GM12878 (cell line): Measurements from ENCODE around the gene DCDC2C. TPM values are rescaled to one million over a fixed set of nuclear protein-coding genes. Genes with fewer than 3 reads are reported as not detected.

Experiments used
- ATAC-seq: fragments of 200-7000 bp; cut with Tn5 transposase; 3 replicates; pipeline ENCODE4 v1.9.1; 2020; ENCODE audit warnings: mild to moderate bottlenecking, moderate library complexity
- BruUV-seq: library from RNA; stranded (reverse); fragments of 400-500 nt; replicated peaks from 2 replicates; lab custom pipeline; 2021; lab: Mats Ljungman, UMichigan
- CTCF ChIA-PET: fragments of 300-600 bp; sonication (Branson Sonifier 250); formaldehyde crosslinking; extraction: SDS; loops from one replicate; lab custom pipeline; 2021; ENCODE audit warnings: inconsistent platforms; lab: Yijun Ruan, JAX
- POLR2A ChIA-PET: fragments of 350-600 bp; formaldehyde crosslinking; extraction: SDS; loops from one replicate; lab custom pipeline; 2021; ENCODE audit warnings: inconsistent platforms; lab: Charles Lee
- RAD21 ChIA-PET: fragments of 300-600 bp; sonication (Branson Sonifier 250); formaldehyde crosslinking; loops from one replicate; lab custom pipeline; 2023; ENCODE audit warnings: antibody characterized with exemption; ENCODE audit not compliant: unreplicated experiment; lab: Charles Lee
- SMC1A ChIA-PET: fragments of 300-600 bp; sonication (Branson Sonifier 250); formaldehyde crosslinking; loops from one replicate; lab custom pipeline; 2023; ENCODE audit not compliant: unreplicated experiment, uncharacterized antibody; lab: Charles Lee
- DNase-seq: peaks from one replicate; pipeline ENCODE4 v3.0.0-alpha.2; 2011; ENCODE audit warnings: low read depth, low spot score
- FAIRE-seq: peaks from 3 replicates; lab custom pipeline; 2011; peaks lifted over from hg19 to GRCh38; lab: Jason Lieb, UNC
- H2AFZ ChIP-seq: 2 replicates; pipeline ENCODE4 v1.6.0; 2011; ENCODE audit warnings: low read depth, low read length, control low read depth; ENCODE audit not compliant: control insufficient read depth
- H3K27ac ChIP-seq: 2 replicates; pipeline ENCODE4 v1.5.1; 2011; ENCODE audit warnings: control low read depth; ENCODE audit not compliant: control insufficient read depth, insufficient read depth
- H3K27me3 ChIP-seq, 2 experiments: replicated peaks in 1 of 2; 2 replicates each; pipeline versions ENCODE4 v1.6.0 to v1.6.1; 2011; ENCODE audit warnings: low read length in 1 of 2; ENCODE audit not compliant: control insufficient read depth in 2 of 2, insufficient read depth in 2 of 2
- H3K36me3 ChIP-seq, 2 experiments: 2 replicates each; pipeline ENCODE4 v1.5.1; 2011; ENCODE audit warnings: low read length in 1 of 2; ENCODE audit not compliant: control insufficient read depth in 2 of 2, insufficient read depth in 2 of 2
- H3K4me1 ChIP-seq: 2 replicates; pipeline ENCODE4 v1.6.1; 2011; ENCODE audit warnings: mild to moderate bottlenecking, low read length, moderate library complexity, mixed read lengths; ENCODE audit not compliant: control insufficient read depth, insufficient read depth
- H3K4me2 ChIP-seq: 2 replicates; pipeline ENCODE4 v1.6.0; 2011; ENCODE audit warnings: control low read depth; ENCODE audit not compliant: control insufficient read depth, insufficient read depth
- H3K4me3 ChIP-seq: fragments of 200-600 bp; sonication (generic); 2 replicates; pipeline ENCODE4 v1.5.1; 2016
- H3K79me2 ChIP-seq: 2 replicates; pipeline ENCODE4 v1.6.0; 2011; ENCODE audit warnings: low read length; ENCODE audit not compliant: control insufficient read depth, insufficient read depth
- H3K9ac ChIP-seq: 2 replicates; pipeline ENCODE4 v1.8.0; 2011; ENCODE audit warnings: low read length, control low read depth, mixed read lengths; ENCODE audit not compliant: control insufficient read depth, insufficient read depth
- H3K9me3 ChIP-seq: replicated peaks from 3 replicates; pipeline ENCODE4 v1.5.1; 2011; ENCODE audit warnings: mild to moderate bottlenecking, low read length; ENCODE audit not compliant: control insufficient read depth, insufficient read depth
- H4K20me1 ChIP-seq: 2 replicates; pipeline ENCODE4 v1.6.0; 2011; ENCODE audit not compliant: control insufficient read depth, insufficient read depth
- BMI1 ChIP-seq: fragments of 450-650 bp; IDR thresholded peaks from 2 replicates; pipeline ENCODE4 v1.6.1; 2016; ENCODE audit warnings: mild to moderate bottlenecking, moderate library complexity, borderline replicate concordance
- CREB1 ChIP-seq: IDR thresholded peaks from 2 replicates; pipeline ENCODE4 v1.6.1; 2012; ENCODE audit warnings: low read depth, mild to moderate bottlenecking, inconsistent platforms
- HDAC2 ChIP-seq: fragments of 200-600 bp; sonication (generic); IDR thresholded peaks from 2 replicates; pipeline ENCODE4 v1.6.1; 2017
- JUND ChIP-seq: IDR thresholded peaks from 2 replicates; pipeline ENCODE4 v1.6.1; 2012; ENCODE audit warnings: low read depth, mild to moderate bottlenecking, low read length, improper control_type of control experiment, moderate library complexity
- MTA3 ChIP-seq: IDR thresholded peaks from 2 replicates; pipeline ENCODE4 v1.6.1; 2012; ENCODE audit warnings: low read length, inconsistent platforms, borderline replicate concordance
- RB1 ChIP-seq: fragments of 450-650 bp; formaldehyde crosslinking; IDR thresholded peaks from 2 replicates; pipeline ENCODE4 v1.6.1; 2017; ENCODE audit warnings: mild to moderate bottlenecking, borderline replicate concordance
- WGBS: methylation state at CpG from one replicate; pipeline ENCODE4 v1.1.6; 2016; ENCODE audit warnings: low lambda C conversion rate; ENCODE audit not compliant: insufficient replicate concordance, insufficient coverage; ENCODE audit errors: missing lambda C conversion rate; 5-methylcytosine and 5-hydroxymethylcytosine counted together
- in situ Hi-C: fragments of 300-500 bp; cut with MboI; formaldehyde crosslinking; loops from 9 replicates; pipeline ENCODE4 v1.14.3; 2018; ENCODE audit warnings: mixed read lengths
- intact Hi-C: fragments of 100-400 bp; cut with micrococcal nuclease; formaldehyde crosslinking; loops from one replicate; pipeline ENCODE4 v1.14.2; 2022; ENCODE audit not compliant: unreplicated experiment
- polyA plus RNA-seq, 11 experiments: library from polyadenylated mRNA; depleted of rRNA in 4 of 11; unstranded in 6 of 11; stranded (reverse) in 5 of 11; fragments of >200 nt; fragmentation: Nextera tagmentation in 4 of 11; fragmentation: Illumina TruSeq in 1 of 11; extraction: Ambion mirVana in 4 of 11; extraction: Trizol in 1 of 11; gene quantifications; 1 replicate in 1 of 11; 2 replicates in 10 of 11; pipeline versions ENCODE4 v1.2.1 to v1.2.3, GENCODE V29; 2011 to 2016; ENCODE audit warnings: inconsistent platforms in 2 of 11, missing spikeins in 2 of 11, low read depth in 1 of 11
- total RNA-seq, 4 experiments: library from RNA; depleted of rRNA in 3 of 4; stranded (reverse); fragments of >200 nt in 3 of 4; fragmentation: Illumina TruSeq in 1 of 4; extraction: Trizol in 1 of 4; gene quantifications; 2 replicates each; pipeline versions ENCODE4 v1.2.1 to v1.2.3, GENCODE V29; 2013 to 2021
- TF ChIP-seq, protein P1 (sequence below): fragments of 450-650 bp; IDR thresholded peaks from 2 replicates; pipeline ENCODE4 v1.6.1; 2017; ENCODE audit warnings: antibody characterized with exemption, mild to moderate bottlenecking, moderate library complexity

The DCDC2C gene
- total and polyA plus RNA-seq, 10 of the 15 experiments (the other 5 are each of a cell fraction or from before 2014, with no cell fraction given): not detected

DNA sequence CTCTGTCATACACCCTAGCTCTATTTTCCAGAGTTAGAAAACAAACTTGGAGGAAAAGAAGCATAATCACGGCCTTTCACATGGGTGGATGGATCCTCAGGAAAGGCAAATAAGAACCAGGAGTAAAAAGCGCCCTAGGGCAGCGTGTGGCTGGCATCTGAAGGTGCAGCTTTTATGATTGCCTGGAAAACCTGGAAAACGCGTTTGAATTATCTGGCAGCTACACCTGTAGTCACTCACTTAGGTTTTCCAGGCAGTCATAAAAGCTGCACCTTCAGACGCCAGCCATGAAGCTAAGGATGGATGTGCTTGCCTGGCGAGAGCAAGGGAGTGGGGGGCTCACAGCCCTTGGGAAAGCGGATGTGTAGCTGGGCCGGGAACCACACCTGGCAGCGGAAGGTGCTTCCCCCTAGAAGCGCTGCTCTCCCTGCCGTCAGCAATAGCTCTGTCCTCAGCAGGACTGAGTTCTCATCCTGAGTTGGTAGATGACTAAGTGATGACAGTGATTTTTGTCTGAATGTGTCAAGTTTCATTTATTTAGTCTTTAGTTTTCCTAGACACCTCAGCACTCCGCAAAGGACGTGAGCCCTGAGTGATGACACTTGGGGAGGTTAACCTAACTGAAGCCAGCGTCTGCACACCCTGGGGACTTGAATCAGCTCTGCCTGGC, 82.0 kb downstream of the DCDC2C start:
- ATAC-seq (no peak), FAIRE-seq (no peak), DNase-seq (no peak)
- 49% methylated on average over 15 of the region's 15 CpGs for WGBS
- intact Hi-C loops (no loop called here), in situ Hi-C loops (no loop called here)
- no peak overlapping the region for H2AFZ ChIP-seq
- CTCF ChIA-PET: interaction anchor here (0.6 to 2.4 kb wide), 2 partner anchors 21 to 57 kb away, joined by 3 to 12 read pairs; no protein-coding TSS in a partner anchor
- H3K36me3 ChIP-seq: no peaks in the 10 kb centered on the region
- H3K4me1 ChIP-seq: no peaks in the 10 kb centered on the region
- H3K9me3 ChIP-seq: no peaks in the 10 kb centered on the region
- H4K20me1 ChIP-seq: no peaks in the 10 kb centered on the region
- H3K4me2 ChIP-seq: no peak overlapping the region
- TF ChIP-seq BMI1: no peak
- TF ChIP-seq, protein P1, sequence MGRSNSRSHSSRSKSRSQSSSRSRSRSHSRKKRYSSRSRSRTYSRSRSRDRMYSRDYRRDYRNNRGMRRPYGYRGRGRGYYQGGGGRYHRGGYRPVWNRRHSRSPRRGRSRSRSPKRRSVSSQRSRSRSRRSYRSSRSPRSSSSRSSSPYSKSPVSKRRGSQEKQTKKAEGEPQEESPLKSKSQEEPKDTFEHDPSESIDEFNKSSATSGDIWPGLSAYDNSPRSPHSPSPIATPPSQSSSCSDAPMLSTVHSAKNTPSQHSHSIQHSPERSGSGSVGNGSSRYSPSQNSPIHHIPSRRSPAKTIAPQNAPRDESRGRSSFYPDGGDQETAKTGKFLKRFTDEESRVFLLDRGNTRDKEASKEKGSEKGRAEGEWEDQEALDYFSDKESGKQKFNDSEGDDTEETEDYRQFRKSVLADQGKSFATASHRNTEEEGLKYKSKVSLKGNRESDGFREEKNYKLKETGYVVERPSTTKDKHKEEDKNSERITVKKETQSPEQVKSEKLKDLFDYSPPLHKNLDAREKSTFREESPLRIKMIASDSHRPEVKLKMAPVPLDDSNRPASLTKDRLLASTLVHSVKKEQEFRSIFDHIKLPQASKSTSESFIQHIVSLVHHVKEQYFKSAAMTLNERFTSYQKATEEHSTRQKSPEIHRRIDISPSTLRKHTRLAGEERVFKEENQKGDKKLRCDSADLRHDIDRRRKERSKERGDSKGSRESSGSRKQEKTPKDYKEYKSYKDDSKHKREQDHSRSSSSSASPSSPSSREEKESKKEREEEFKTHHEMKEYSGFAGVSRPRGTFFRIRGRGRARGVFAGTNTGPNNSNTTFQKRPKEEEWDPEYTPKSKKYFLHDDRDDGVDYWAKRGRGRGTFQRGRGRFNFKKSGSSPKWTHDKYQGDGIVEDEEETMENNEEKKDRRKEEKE: no peak
- no peak for TF ChIP-seq CREB1
- no peak for TF ChIP-seq JUND
- no peak for TF ChIP-seq RB1
- TF ChIP-seq HDAC2: no peak
- TF ChIP-seq MTA3: no peak
- H3K79me2 ChIP-seq: no peaks in the 10 kb centered on the region
- no peaks in the 10 kb centered on the region; a peak in 1 of 4 replicates for H3K27me3 ChIP-seq
- no peak overlapping the region for H3K9ac ChIP-seq
- POLR2A ChIA-PET: no interaction called here
- SMC1A ChIA-PET: no interaction called here
- no TSS peak for BruUV-seq
- H3K27ac ChIP-seq: no peak overlapping the region
- no peak overlapping the region for H3K4me3 ChIP-seq
- RAD21 ChIA-PET: no interaction called here
